ENCODE results near the gene SIM2.

GRCh38 chr21:36706482-36706852, 7.6 kb downstream of the SIM2 start:
- no peak for TF ChIP-seq POLR2A (IDR thresholded peaks at IDR 0.05)
- TF ChIP-seq CTCF (IDR thresholded peaks at IDR 0.05): no peak
- TF ChIP-seq EP300 (IDR thresholded peaks at IDR 0.05): no peak
